ENCODE results near the gene PANK4.

- no peak for TF ChIP-seq GATA2 (IDR thresholded peaks at IDR 0.05; ENCODE audit: low read depth, low read length)
- TF ChIP-seq GATA3 (IDR thresholded peaks at IDR 0.05; ENCODE audit: low read depth, low read length): no peak
Observed at GRCh38 chr1:2567083-2567679, 40.8 kb upstream of the PANK4 start.

Data from SH-SY5Y (cell line).